Upper lobe of left lung (tissue), 6 donors: Measurements from ENCODE around the gene DDX60. TPM values are rescaled to one million over a fixed set of nuclear protein-coding genes. Genes with fewer than 3 reads are reported as not detected.
A peak's percentile ranks its signal among the peaks of the same experiment; 100 is the strongest.

ENCODE experiments used
- ATAC-seq, 2 donors: fragments of 200-7000 bp; cut with Tn5 transposase; one replicate each; pipeline ENCODE4 v1.9.1; 2022; ENCODE audit warnings: mild to moderate bottlenecking in 2 of 2, moderate library complexity in 2 of 2; ENCODE audit not compliant: low FRiP score in 2 of 2
- DNase-seq, 2 donors: peaks; one replicate each; pipeline ENCODE4 v3.0.0-alpha.2; 2019 to 2020
- H3K27ac ChIP-seq, 4 donors: fragments of 200-600 bp; sonication (generic); one replicate each; pipeline ENCODE4 v1.5.1; 2016 to 2019
- H3K27me3 ChIP-seq, 4 donors: fragments of 200-600 bp; sonication (generic); one replicate each; pipeline ENCODE4 v1.5.1; 2017 to 2019
- H3K36me3 ChIP-seq, 4 donors: fragments of 200-600 bp; sonication (generic); one replicate each; pipeline ENCODE4 v1.5.1; 2016 to 2019
- H3K4me1 ChIP-seq, 4 donors: fragments of 200-600 bp; sonication (generic); one replicate each; pipeline ENCODE4 v1.5.1; 2018 to 2019
- H3K4me3 ChIP-seq, 4 donors: fragments of 200-600 bp; sonication (generic); one replicate each; pipeline ENCODE4 v1.5.1; 2017 to 2019; ENCODE audit warnings: mild to moderate bottlenecking in 2 of 4, moderate library complexity in 1 of 4
- H3K9me3 ChIP-seq, 4 donors: fragments of 200-600 bp; sonication (generic); one replicate each; pipeline ENCODE4 v1.5.1; 2018 to 2019
- CTCF ChIP-seq, 6 experiments: fragments of 450-650 bp in 4 of 6; fragments of 200-600 bp in 2 of 6; sonication (generic) in 2 of 6; IDR thresholded peaks; one replicate each; pipeline ENCODE4 v1.5.1; 2016 to 2019; ENCODE audit warnings: antibody characterized with exemption in 6 of 6
- EP300 ChIP-seq, 4 donors: sonication (generic); formaldehyde crosslinking; IDR thresholded peaks; one replicate each; pipeline ENCODE4 v1.5.1; 2017; ENCODE audit warnings: antibody characterized with exemption in 4 of 4, control low read depth in 2 of 4
- POLR2A ChIP-seq, 4 donors: fragments of 450-650 bp; IDR thresholded peaks; one replicate each; pipeline ENCODE4 v1.5.1; 2016 to 2017; ENCODE audit warnings: antibody characterized with exemption in 4 of 4, mild to moderate bottlenecking in 2 of 4
- POLR2AphosphoS5 ChIP-seq, 2 donors: sonication (generic); formaldehyde crosslinking; IDR thresholded peaks; one replicate each; pipeline ENCODE4 v1.5.1; 2017; ENCODE audit warnings: antibody characterized with exemption in 2 of 2
- WGBS, 2 donors: methylation state at CpG; one replicate each; pipeline ENCODE4 v1.1.5; 2017 to 2018; 5-methylcytosine and 5-hydroxymethylcytosine counted together
- total RNA-seq, 6 donors: library from RNA; depleted of rRNA in 4 of 6; stranded (reverse); fragments of >200 nt in 4 of 6; gene quantifications; one replicate each; pipeline versions ENCODE4 v1.1.0 to v1.2.1, GENCODE V29; 2016 to 2021
- donor health status: DM: no; HTN: no; CAD: no; lungs with moderate emphysema.
- donor health status: DM: no; HTN: yes; CAD: no; lungs with severe emphysema.

Gene DDX60
- total RNA-seq, 6 donors from 2014 or later = 15.7 to 37.5 (median 22.1) TPM

- 92 to 93% methylated on average over 5 of the region's 5 CpGs for WGBS, 2 donors
- H3K27me3 ChIP-seq = no peaks in the 10 kb centered on the region
- no peak overlapping the region for H3K4me3 ChIP-seq
- H3K9me3 ChIP-seq = no peaks in the 10 kb centered on the region
- no peaks in the 10 kb centered on the region for H3K4me1 ChIP-seq
- DNase-seq (no peak), ATAC-seq (no peak)
- TF ChIP-seq CTCF (IDR thresholded peaks at IDR 0.05) (no peak), EP300 (IDR thresholded peaks at IDR 0.05) (no peak), POLR2A (IDR thresholded peaks at IDR 0.05) (no peak), POLR2AphosphoS5 (IDR thresholded peaks at IDR 0.05) (no peak)
- H3K36me3 ChIP-seq = peaks cover 7 to 82% (median 29%) of the 10 kb centered on the region in 4 donors
- H3K27ac ChIP-seq = no peak overlapping the region
Measured at GRCh38 chr4:168247603-168248002, 70.9 kb downstream of the DDX60 start.

- Histone ChIP-seq H3K4me3 (no peak overlapping the region), H3K27me3 (no peaks in the 10 kb centered on the region), H3K9me3 (peaks cover 0 to 8% (median 6%) of the 10 kb centered on the region in 4 donors), H3K27ac (no peak overlapping the region), H3K36me3 (peaks cover 0 to 59% (median 26%) of the 10 kb centered on the region in 4 donors), H3K4me1 (no peaks in the 10 kb centered on the region)
- DNase-seq (no peak), ATAC-seq (no peak)
- 82 to 85% methylated on average over 3 of the region's 3 CpGs for WGBS, 2 donors
- TF ChIP-seq EP300 (IDR thresholded peaks at IDR 0.05) (no peak), CTCF (IDR thresholded peaks at IDR 0.05) (no peak), POLR2A (IDR thresholded peaks at IDR 0.05) (no peak)
Measured at GRCh38 chr4:168241953-168242352, 76.6 kb downstream of the DDX60 start.

DNA sequence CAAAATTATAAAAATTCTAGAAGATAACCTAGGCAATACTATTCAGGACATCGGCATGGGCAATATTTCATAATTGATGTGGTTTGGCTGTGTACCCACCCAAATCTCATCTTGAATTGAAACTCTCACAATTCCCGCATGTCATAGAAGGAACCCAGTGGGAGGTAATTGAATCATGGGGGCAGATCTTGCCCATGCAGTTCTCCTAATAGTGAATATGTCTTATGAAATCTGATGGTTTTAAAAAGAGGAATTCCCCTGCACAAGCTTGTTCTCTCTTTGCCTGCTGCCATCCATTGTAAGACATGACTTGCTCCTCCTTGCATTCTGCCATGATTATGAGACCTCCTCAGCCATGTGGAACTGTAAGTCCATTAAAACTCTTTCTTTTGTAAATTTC is 77.7 kb downstream of the DDX60 start:
- no peak overlapping the region for H3K4me3 ChIP-seq
- WGBS, 2 donors = 86 to 88% methylated on average over 2 of the region's 2 CpGs
- no peak overlapping the region for H3K27ac ChIP-seq
- ATAC-seq (no peak), DNase-seq (no peak)
- TF ChIP-seq EP300 (IDR thresholded peaks at IDR 0.05) (no peak), CTCF (IDR thresholded peaks at IDR 0.05) (no peak), POLR2A (IDR thresholded peaks at IDR 0.05) (no peak), POLR2AphosphoS5 (IDR thresholded peaks at IDR 0.05) (no peak)
- no peaks in the 10 kb centered on the region for H3K27me3 ChIP-seq
- peaks cover 0 to 8% (median 6%) of the 10 kb centered on the region in 4 donors for H3K9me3 ChIP-seq
- H3K36me3 ChIP-seq = peaks cover 0 to 55% (median 26%) of the 10 kb centered on the region in 4 donors
- no peaks in the 10 kb centered on the region for H3K4me1 ChIP-seq

- H3K9me3 ChIP-seq = no peaks in the 10 kb centered on the region
- peaks cover 0 to 8% (median 0%) of the 10 kb centered on the region in 4 donors for H3K4me1 ChIP-seq
- DNase-seq (no peak), ATAC-seq (peak in 1 of 2 donors; percentile 10)
- WGBS, 2 donors = 14 to 19% methylated on average over 2 of the region's 2 CpGs
- no peak overlapping the region for H3K4me3 ChIP-seq
- H3K27me3 ChIP-seq = no peaks in the 10 kb centered on the region
- TF ChIP-seq CTCF (IDR thresholded peaks at IDR 0.05) (no peak), POLR2A (IDR thresholded peaks at IDR 0.05) (no peak), POLR2AphosphoS5 (IDR thresholded peaks at IDR 0.05) (no peak), EP300 (IDR thresholded peaks at IDR 0.05) (no peak)
- peak overlapping the region in 1 of 4 donors; percentile 2 for H3K27ac ChIP-seq
- peaks cover 0 to 45% (median 12%) of the 10 kb centered on the region in 4 donors for H3K36me3 ChIP-seq
Measured at GRCh38 chr4:168221301-168221700, 97.3 kb downstream of the DDX60 start.

DNA sequence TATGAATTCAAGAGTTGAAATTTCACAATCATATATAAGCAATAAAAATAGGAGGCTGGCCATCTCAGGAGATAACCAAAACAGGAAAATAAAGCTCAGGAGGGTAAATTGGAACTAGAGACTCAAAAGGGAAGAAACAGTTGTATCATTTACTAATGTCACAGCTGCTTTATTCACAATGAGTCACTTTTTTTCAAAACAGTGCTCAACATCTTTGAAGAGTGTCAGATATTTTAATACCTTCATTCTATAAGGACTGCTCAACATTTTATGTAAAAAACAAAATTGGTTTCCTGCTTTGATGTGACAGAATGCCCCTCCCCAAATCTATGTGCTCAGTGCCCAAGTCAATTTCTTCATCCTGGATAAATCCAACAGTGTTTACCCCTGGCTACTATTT is 97.7 kb downstream of the DDX60 start:
- Histone ChIP-seq H3K9me3 (no peaks in the 10 kb centered on the region), H3K36me3 (peaks cover 0 to 44% (median 12%) of the 10 kb centered on the region in 4 donors), H3K4me3 (no peak overlapping the region), H3K27ac (peak overlapping the region in 1 of 4 donors; percentile 2), H3K4me1 (peaks cover 0 to 8% (median 0%) of the 10 kb centered on the region in 4 donors), H3K27me3 (no peaks in the 10 kb centered on the region)
- TF ChIP-seq EP300 (IDR thresholded peaks at IDR 0.05) = no peak
- no peak for TF ChIP-seq POLR2A (IDR thresholded peaks at IDR 0.05)
- no peak for TF ChIP-seq CTCF (IDR thresholded peaks at IDR 0.05)
- no peak for TF ChIP-seq POLR2AphosphoS5 (IDR thresholded peaks at IDR 0.05)
- ATAC-seq (no peak), DNase-seq (no peak)
